Natural killer cell treated with Interleukin-12 subunit alpha and Interleukin-12 subunit beta and Interleukin-15 and Interleukin-18, amount 100 ng/mL, for 72 hours (primary cell): Measurements from ENCODE around the gene CHAF1A. TPM values are rescaled to one million over a fixed set of nuclear protein-coding genes. Genes with fewer than 3 reads are reported as not detected.

Source experiments
- ATAC-seq, 2 donors: fragments of 150-1000 bp; cut with Tn5 transposase in 1 of 2; sonication (Bioruptor Pico), chemical (Tn5 transposase) in 1 of 2; 2 replicates each; pipeline ENCODE4 v1.10.0; 2021
- DNase-seq: peaks from one replicate; pipeline ENCODE4 v3.0.0; 2022; ENCODE audit warnings: low spot score
- H3K27ac Mint-ChIP-seq, 2 donors: 1 replicate in 1 of 2; 2 replicates in 1 of 2; pipeline ENCODE4 v1.8.0; 2022; ENCODE audit warnings: mixed read lengths in 2 of 2, mild to moderate bottlenecking in 1 of 2, moderate library complexity in 1 of 2
- H3K27me3 Mint-ChIP-seq, 2 donors: 1 replicate in 1 of 2; 2 replicates in 1 of 2; pipeline ENCODE4 v1.8.0; 2022; ENCODE audit warnings: mixed read lengths in 2 of 2
- H3K36me3 Mint-ChIP-seq: one replicate; pipeline ENCODE4 v1.8.0; 2022; ENCODE audit warnings: mixed read lengths
- H3K4me1 Mint-ChIP-seq, 2 donors: 1 replicate in 1 of 2; 2 replicates in 1 of 2; pipeline ENCODE4 v1.8.0; 2022; ENCODE audit warnings: low read depth in 2 of 2, mixed read lengths in 2 of 2, mild to moderate bottlenecking in 1 of 2
- H3K4me3 Mint-ChIP-seq: one replicate; pipeline ENCODE4 v1.8.0; 2022; ENCODE audit warnings: mixed read lengths
- H3K9me3 Mint-ChIP-seq: 2 replicates; pipeline ENCODE4 v1.8.0; 2022; ENCODE audit warnings: mixed read lengths
- total RNA-seq, 2 donors: library from RNA; stranded (reverse); gene quantifications; one replicate each; pipeline ENCODE4 v1.2.3, GENCODE V29; 2022

Gene CHAF1A
- total RNA-seq, 2 donors from 2014 or later = 54.6 to 125 TPM

GRCh38 chr19:4379383-4380253, 22.8 kb upstream of the CHAF1A start:
- H3K27me3 Mint-ChIP-seq = no peaks in the 10 kb centered on the region
- ATAC-seq (peak; percentile 41 to 60), DNase-seq (no peak)
- peak overlapping the region; percentile 67 to 94 for H3K27ac Mint-ChIP-seq
- H3K36me3 Mint-ChIP-seq = no peaks in the 10 kb centered on the region
- H3K4me3 Mint-ChIP-seq = peak overlapping the region; percentile 78
- peaks cover 42 to 50% of the 10 kb centered on the region in 2 donors for H3K4me1 Mint-ChIP-seq
- H3K9me3 Mint-ChIP-seq = no peaks in the 10 kb centered on the region

- Mint-ChIP-seq H3K4me3 (peak overlapping the region; percentile 78), H3K9me3 (no peaks in the 10 kb centered on the region), H3K4me1 (peaks cover 42 to 50% of the 10 kb centered on the region in 2 donors), H3K27ac (peak overlapping the region; percentile 67 to 94), H3K36me3 (no peaks in the 10 kb centered on the region), H3K27me3 (no peaks in the 10 kb centered on the region)
- DNase-seq = no peak
- ATAC-seq = peak; percentile 69 to 82
These were observed 22.1 kb upstream of the CHAF1A start for GRCh38 chr19:4380254-4380727.

- Mint-ChIP-seq H3K9me3 (no peaks in the 10 kb centered on the region), H3K27me3 (no peaks in the 10 kb centered on the region), H3K4me3 (no peak overlapping the region), H3K36me3 (no peaks in the 10 kb centered on the region), H3K27ac (no peak overlapping the region), H3K4me1 (peaks cover 23 to 27% of the 10 kb centered on the region in 2 donors)
- DNase-seq = no peak
- no peak for ATAC-seq
These were observed 17.0 kb upstream of the CHAF1A start for GRCh38 chr19:4385291-4386040.

GRCh38 chr19:4386041-4386782, 16.2 kb upstream of the CHAF1A start:
- Mint-ChIP-seq H3K4me3 (no peak overlapping the region), H3K27me3 (no peaks in the 10 kb centered on the region), H3K4me1 (peaks cover 21 to 23% of the 10 kb centered on the region in 2 donors), H3K9me3 (no peaks in the 10 kb centered on the region), H3K36me3 (no peaks in the 10 kb centered on the region), H3K27ac (no peak overlapping the region)
- ATAC-seq = no peak
- DNase-seq = no peak

- H3K27ac Mint-ChIP-seq = no peak overlapping the region
These were observed 13.9 kb upstream of the CHAF1A start for GRCh38 chr19:4388337-4389063.

GRCh38 chr19:4389064-4389375, 13.4 kb upstream of the CHAF1A start:
- Mint-ChIP-seq H3K27ac (no peak overlapping the region), H3K27me3 (no peaks in the 10 kb centered on the region), H3K9me3 (no peaks in the 10 kb centered on the region), H3K4me3 (no peak overlapping the region), H3K4me1 (peaks cover 22 to 30% of the 10 kb centered on the region in 2 donors), H3K36me3 (no peaks in the 10 kb centered on the region)
- DNase-seq (no peak), ATAC-seq (no peak)

More at GRCh38 chr19:4388337-4389063, 13.9 kb upstream of the CHAF1A start:
- DNase-seq (no peak), ATAC-seq (no peak)
- no peak overlapping the region for H3K4me3 Mint-ChIP-seq
- H3K27me3 Mint-ChIP-seq = no peaks in the 10 kb centered on the region
- no peaks in the 10 kb centered on the region for H3K36me3 Mint-ChIP-seq
- peaks cover 19 to 27% of the 10 kb centered on the region in 2 donors for H3K4me1 Mint-ChIP-seq
- H3K9me3 Mint-ChIP-seq = no peaks in the 10 kb centered on the region

DNA sequence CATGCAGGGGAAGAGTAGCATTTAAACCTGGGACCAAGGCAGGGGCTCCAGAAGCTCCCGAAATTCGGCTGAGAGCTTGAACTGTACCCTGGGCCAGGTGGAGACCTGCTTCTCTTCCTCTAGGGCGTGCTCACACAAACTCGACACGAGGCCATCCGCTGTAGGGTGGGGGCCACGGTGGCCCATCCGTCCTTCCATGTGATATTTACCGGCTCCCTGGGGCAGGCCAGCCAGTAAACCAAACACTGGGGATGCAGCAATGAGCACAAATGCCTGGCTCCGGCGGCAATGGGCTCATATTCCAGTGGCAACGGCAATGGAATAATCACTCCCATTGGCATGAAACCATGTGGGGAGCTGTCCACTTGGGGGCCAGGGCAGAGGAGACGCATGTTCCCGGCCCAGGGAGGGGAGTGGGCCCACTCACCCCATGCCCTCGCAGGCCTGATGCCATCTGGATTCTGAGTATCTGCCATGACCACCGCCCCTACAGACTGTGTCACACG, 12.9 kb upstream of the CHAF1A start:
- Mint-ChIP-seq H3K36me3 (no peaks in the 10 kb centered on the region), H3K27ac (peak overlapping the region in 1 of 2 donors; percentile 46), H3K4me1 (peaks cover 27 to 35% of the 10 kb centered on the region in 2 donors), H3K4me3 (no peak overlapping the region), H3K27me3 (no peaks in the 10 kb centered on the region), H3K9me3 (no peaks in the 10 kb centered on the region)
- ATAC-seq (no peak), DNase-seq (no peak)

- DNase-seq (no peak), ATAC-seq (peak; percentile 11 to 38)
- Mint-ChIP-seq H3K4me3 (peak overlapping the region; percentile 60), H3K27me3 (no peaks in the 10 kb centered on the region), H3K4me1 (peaks cover 32 to 41% of the 10 kb centered on the region in 2 donors), H3K9me3 (no peaks in the 10 kb centered on the region), H3K27ac (peak overlapping the region; percentile 46 to 59), H3K36me3 (no peaks in the 10 kb centered on the region)
These were observed 12.3 kb upstream of the CHAF1A start for GRCh38 chr19:4390017-4390566.

DNA sequence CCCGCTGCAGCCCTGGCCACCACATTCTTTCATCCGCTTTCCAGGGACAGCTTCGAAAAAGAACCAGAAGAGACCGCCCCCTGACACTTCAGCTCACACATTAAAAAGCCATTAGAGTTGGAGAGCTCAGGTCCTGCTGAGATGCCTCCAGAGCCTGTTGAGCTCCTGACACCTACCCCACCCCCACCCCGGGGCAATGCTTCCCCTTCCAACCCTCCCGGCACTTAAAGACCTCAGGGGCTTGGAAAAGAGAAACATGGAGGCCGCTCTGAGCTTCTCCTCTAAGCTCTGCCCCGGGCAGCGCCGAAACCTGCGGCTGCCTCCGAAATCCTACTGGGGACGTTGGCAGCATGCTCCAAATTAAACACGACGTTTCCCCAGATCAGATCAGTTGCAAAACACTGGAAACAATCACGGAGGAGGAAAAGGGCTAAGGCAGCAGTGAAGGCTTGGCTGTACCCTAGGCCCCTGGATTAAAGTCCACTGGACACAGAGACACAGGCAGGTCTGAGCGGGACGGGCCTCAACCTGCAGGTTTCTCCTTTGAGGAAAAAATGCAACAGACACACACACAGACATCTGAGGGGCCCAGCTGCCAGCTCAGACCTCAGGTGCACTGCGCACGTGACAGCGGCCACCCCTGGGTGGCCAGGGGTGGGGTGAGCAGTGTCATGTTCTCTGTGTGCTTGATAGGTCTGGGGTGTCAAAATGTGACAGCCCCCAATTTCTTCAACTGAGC, 11.7 kb upstream of the CHAF1A start:
- H3K27me3 Mint-ChIP-seq = no peaks in the 10 kb centered on the region
- ATAC-seq = no peak
- peak overlapping the region; percentile 46 to 59 for H3K27ac Mint-ChIP-seq
- H3K9me3 Mint-ChIP-seq = no peaks in the 10 kb centered on the region
- H3K36me3 Mint-ChIP-seq = no peaks in the 10 kb centered on the region
- H3K4me1 Mint-ChIP-seq = peaks cover 36 to 44% of the 10 kb centered on the region in 2 donors
- peak overlapping the region; percentile 60 for H3K4me3 Mint-ChIP-seq
- no peak for DNase-seq

DNA sequence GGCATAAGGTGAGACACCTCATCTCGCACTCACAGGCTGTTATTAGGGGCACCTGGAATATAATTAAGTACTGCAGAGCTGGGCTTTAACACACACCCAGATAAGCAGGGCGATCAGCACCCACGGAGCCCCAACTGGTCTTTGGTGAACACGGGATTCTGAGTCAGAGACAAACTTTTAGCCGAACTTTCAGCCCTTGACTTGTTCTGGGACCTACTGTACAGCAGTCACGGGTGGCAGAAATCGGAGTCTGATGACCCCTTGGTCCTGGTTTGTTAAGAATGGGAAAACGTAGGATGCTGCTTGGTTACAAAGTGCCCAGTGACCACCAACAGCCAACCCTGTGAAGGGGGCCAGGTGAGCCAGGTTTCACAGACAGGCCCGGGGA, 11.1 kb upstream of the CHAF1A start:
- ATAC-seq (no peak), DNase-seq (no peak)
- Mint-ChIP-seq H3K27me3 (no peaks in the 10 kb centered on the region), H3K4me3 (no peak overlapping the region), H3K4me1 (peaks cover 36 to 44% of the 10 kb centered on the region in 2 donors), H3K27ac (no peak overlapping the region), H3K36me3 (no peaks in the 10 kb centered on the region), H3K9me3 (no peaks in the 10 kb centered on the region)

DNA sequence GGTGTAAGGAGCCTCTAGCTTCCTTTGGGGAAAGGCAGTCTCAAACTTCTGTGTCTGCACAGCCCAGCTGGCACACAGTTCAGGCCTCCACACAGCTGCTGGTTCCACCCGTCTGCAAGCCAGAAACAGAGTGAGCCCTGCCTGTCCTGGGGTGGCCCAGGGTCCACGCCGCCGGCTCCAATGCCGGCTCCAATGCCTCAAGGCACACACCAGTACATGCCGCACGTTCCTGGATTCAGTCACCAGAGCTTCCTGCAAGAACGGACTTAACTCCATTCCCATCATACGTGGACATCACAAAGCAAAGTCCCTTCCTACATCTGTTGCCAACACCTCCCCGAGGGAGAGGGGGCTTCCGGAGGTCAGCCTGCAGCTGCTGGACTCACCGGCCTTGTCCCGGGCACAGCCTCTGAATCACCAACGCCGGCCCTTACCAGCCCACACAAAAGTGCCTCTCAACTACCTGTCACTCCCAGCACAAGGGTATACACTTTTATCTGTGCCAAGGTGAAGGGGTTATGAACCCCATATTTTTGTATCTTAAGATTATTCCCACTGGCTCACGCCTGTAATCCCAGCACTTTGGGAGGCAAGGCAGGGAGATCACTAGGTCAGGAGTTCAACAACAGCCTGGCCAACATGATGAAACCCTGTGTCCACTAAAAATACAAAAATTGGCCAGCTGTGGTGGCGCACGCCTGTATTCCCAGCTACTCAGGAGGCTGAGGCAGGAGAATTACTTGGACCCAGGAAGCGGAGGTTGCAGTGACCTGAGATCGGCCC, 10.5 kb upstream of the CHAF1A start:
- no peak overlapping the region for H3K4me3 Mint-ChIP-seq
- no peak for DNase-seq
- H3K27ac Mint-ChIP-seq = no peak overlapping the region
- H3K36me3 Mint-ChIP-seq = no peaks in the 10 kb centered on the region
- H3K9me3 Mint-ChIP-seq = no peaks in the 10 kb centered on the region
- peaks cover 36 to 49% of the 10 kb centered on the region in 2 donors for H3K4me1 Mint-ChIP-seq
- ATAC-seq = no peak
- no peaks in the 10 kb centered on the region for H3K27me3 Mint-ChIP-seq
